ENCODE results near the gene CLEC10A.

Gene CLEC10A

DNA sequence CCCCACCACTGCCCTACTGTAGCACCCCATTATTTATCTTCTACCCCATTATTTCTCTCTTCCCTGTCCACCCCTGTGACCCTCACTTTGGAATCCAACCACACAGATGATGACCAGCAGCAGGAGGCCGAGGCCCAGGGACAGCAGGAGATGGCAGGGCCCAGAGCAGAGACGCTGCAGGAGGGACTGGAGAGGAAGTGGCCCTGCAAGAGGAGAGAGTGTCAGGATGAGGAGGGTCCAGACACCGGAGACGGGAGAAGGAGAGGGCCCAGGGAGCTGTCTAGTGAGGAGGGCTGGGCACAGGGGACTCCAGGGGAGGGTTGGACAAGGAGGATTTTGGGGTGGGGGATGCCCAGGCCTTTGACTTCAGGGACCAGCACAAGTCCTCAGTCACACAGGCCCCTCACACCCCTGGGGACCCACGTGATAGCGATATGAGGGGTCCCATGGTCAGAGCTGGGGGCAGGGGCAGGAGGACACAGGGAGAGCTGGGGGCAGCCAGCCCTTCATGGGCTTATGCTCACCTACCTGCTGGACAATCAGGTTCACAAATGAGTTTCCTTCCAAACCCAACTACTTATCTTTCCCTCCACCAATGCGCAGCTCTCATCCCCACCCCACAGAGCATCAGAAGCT lies 2.0 kb downstream of the CLEC10A start:
- no peak for FAIRE-seq
- DNase-seq (ENCODE audit: insufficient read length, low spot score), result no peak

DNA sequence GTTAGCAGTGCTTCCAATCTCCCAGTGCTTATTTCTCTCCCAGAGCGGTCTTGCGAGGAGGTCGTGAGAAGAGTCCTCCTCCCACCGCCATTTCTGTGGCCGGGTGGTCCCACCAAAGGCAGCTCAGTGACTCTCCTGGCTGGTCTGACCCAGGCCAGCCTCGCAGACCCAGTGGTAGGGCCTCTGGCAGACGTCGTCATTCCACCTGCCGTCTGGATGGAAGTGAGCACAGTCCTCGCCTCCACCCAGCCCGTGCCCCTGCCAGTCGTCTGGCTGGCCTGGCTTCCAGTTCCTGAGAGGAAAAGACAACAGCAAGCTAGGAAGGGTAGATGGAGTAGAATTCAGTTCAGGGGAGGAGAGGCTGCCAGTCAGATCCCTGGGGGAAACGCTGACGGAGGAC lies 5.1 kb downstream of the CLEC10A start:
- no peak for FAIRE-seq
- no peak for DNase-seq (ENCODE audit: insufficient read length, low spot score)
- TF ChIP-seq TAF1 (IDR thresholded peaks at IDR 0.05; ENCODE audit: low read depth, low read length), result no peak
- no peak for TF ChIP-seq POU2F2 (IDR thresholded peaks at IDR 0.05; ENCODE audit: low read depth, low read length)
- no peak for TF ChIP-seq POLR2AphosphoS5 (IDR thresholded peaks at IDR 0.05; ENCODE audit: low read depth, low read length)
- no peak for TF ChIP-seq PAX5 (IDR thresholded peaks at IDR 0.05; ENCODE audit: insufficient read depth, low read length, severe bottlenecking)
- TF ChIP-seq POLR2A (IDR thresholded peaks at IDR 0.05; ENCODE audit: low read depth, low read length), result no peak
- TF ChIP-seq SPI1 (IDR thresholded peaks at IDR 0.05; ENCODE audit: low read depth, low read length), result no peak

More for the DNA sequence above, 2.0 kb downstream of the CLEC10A start:
- TF ChIP-seq SPI1 (IDR thresholded peaks at IDR 0.05; ENCODE audit: low read depth, low read length) (no peak), POLR2AphosphoS5 (IDR thresholded peaks at IDR 0.05; ENCODE audit: low read depth, low read length) (no peak), POLR2A (IDR thresholded peaks at IDR 0.05; ENCODE audit: low read depth, low read length) (no peak), PAX5 (IDR thresholded peaks at IDR 0.05; ENCODE audit: insufficient read depth, low read length, severe bottlenecking) (no peak), POU2F2 (IDR thresholded peaks at IDR 0.05; ENCODE audit: low read depth, low read length) (no peak), TAF1 (IDR thresholded peaks at IDR 0.05; ENCODE audit: low read depth, low read length) (no peak)

DNA sequence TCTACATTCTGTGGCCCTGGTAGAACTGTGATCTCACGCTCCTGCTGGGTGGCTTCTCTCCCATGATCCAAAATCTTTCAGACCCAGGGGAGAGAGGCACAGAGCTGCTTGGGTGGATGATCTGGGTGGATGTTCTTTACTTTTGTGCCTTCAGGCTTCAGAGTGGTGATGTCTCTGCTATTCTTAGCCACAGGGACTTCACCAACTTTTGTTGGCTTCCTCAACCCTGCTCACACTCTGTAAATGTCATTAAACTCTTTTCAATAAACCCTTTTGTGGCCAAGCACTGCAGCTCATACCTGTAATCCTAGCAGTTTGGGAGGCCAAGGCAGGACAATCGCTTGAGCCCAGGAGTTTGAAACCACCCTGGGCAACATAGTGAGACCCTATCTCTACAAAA lies 7.6 kb downstream of the CLEC10A start:
- no peak for FAIRE-seq
- TF ChIP-seq POU2F2 (IDR thresholded peaks at IDR 0.05; ENCODE audit: low read depth, low read length) (no peak), PAX5 (IDR thresholded peaks at IDR 0.05; ENCODE audit: insufficient read depth, low read length, severe bottlenecking) (no peak), TAF1 (IDR thresholded peaks at IDR 0.05; ENCODE audit: low read depth, low read length) (no peak), POLR2AphosphoS5 (IDR thresholded peaks at IDR 0.05; ENCODE audit: low read depth, low read length) (no peak), SPI1 (IDR thresholded peaks at IDR 0.05; ENCODE audit: low read depth, low read length) (no peak), POLR2A (IDR thresholded peaks at IDR 0.05; ENCODE audit: low read depth, low read length) (no peak)

DNA sequence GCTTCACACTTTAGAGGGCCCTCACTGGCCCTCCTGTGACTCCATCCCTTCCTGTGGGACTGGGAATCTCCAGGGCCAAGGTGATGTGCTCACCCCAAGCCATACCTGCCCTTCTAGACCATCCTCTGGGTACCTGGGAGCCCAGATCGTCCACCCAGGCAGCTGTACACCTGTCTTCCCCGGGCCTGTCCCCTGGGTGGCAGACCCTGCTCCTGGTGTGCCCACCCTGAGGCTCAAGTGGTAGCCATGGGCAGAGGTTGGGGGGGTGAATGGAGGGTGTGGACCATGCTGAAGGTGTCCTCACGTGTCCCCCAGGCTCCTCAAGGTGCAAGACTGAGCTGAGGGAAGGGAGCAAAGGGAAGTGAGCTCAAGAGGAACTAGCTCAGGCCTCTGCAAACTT lies 9.3 kb downstream of the CLEC10A start:
- DNase-seq (ENCODE audit: insufficient read length, low spot score), result no peak
- no peak for FAIRE-seq
- no peak for TF ChIP-seq POLR2AphosphoS5 (IDR thresholded peaks at IDR 0.05; ENCODE audit: low read depth, low read length)
- TF ChIP-seq SPI1 (IDR thresholded peaks at IDR 0.05; ENCODE audit: low read depth, low read length), result no peak
- no peak for TF ChIP-seq POLR2A (IDR thresholded peaks at IDR 0.05; ENCODE audit: low read depth, low read length)
- TF ChIP-seq PAX5 (IDR thresholded peaks at IDR 0.05; ENCODE audit: insufficient read depth, low read length, severe bottlenecking), result no peak
- TF ChIP-seq TAF1 (IDR thresholded peaks at IDR 0.05; ENCODE audit: low read depth, low read length), result no peak
- TF ChIP-seq POU2F2 (IDR thresholded peaks at IDR 0.05; ENCODE audit: low read depth, low read length), result no peak

More for the DNA sequence above, 7.6 kb downstream of the CLEC10A start:
- DNase-seq (ENCODE audit: insufficient read length, low spot score), result no peak

DNA sequence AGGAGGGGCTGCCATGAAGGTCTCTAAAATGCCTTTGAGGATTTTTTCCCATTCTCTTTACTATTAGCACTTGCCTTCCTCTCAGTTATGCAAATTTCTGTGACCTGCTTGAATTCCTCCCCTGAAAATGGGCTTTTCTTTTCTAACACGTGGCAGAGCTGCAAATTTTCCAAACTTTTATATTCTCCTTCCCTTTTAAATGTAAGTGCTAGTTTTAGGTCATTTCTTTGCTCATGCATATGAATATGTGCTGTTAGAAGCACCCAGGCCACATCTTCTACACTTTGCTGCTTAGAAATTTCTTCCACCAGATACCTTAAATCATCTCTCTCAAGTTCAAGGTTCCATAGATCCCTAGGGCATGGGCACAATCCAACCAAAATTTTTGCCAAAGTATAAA lies 11.8 kb downstream of the CLEC10A start:
- FAIRE-seq (no peak), DNase-seq (ENCODE audit: insufficient read length, low spot score) (no peak)
- TF ChIP-seq SPI1 (IDR thresholded peaks at IDR 0.05; ENCODE audit: low read depth, low read length) (no peak), POU2F2 (IDR thresholded peaks at IDR 0.05; ENCODE audit: low read depth, low read length) (no peak), POLR2A (IDR thresholded peaks at IDR 0.05; ENCODE audit: low read depth, low read length) (no peak), TAF1 (IDR thresholded peaks at IDR 0.05; ENCODE audit: low read depth, low read length) (no peak), PAX5 (IDR thresholded peaks at IDR 0.05; ENCODE audit: insufficient read depth, low read length, severe bottlenecking) (no peak), POLR2AphosphoS5 (IDR thresholded peaks at IDR 0.05; ENCODE audit: low read depth, low read length) (no peak)

DNA sequence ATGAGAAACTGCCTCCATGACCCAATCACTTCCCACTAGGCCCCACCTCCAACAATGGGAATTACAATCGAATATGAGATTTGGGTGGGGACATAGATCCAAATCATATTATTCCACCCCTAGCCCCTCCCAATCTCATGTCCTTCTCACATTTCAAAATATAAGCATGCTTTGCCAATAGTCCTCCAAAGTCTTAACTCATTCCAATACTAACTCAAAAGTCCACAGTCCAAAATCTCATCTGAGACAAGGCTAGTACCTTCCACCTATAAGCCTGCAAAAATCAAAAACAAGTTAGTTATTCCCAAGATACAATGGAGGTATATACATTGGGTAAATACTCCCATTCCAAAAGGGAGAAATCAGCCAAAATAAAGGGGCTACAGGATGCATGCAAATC lies 12.9 kb downstream of the CLEC10A start:
- DNase-seq (ENCODE audit: insufficient read length, low spot score) (no peak), FAIRE-seq (no peak)
- TF ChIP-seq PAX5 (IDR thresholded peaks at IDR 0.05; ENCODE audit: insufficient read depth, low read length, severe bottlenecking), result no peak
- no peak for TF ChIP-seq SPI1 (IDR thresholded peaks at IDR 0.05; ENCODE audit: low read depth, low read length)
- TF ChIP-seq POU2F2 (IDR thresholded peaks at IDR 0.05; ENCODE audit: low read depth, low read length), result no peak
- no peak for TF ChIP-seq POLR2A (IDR thresholded peaks at IDR 0.05; ENCODE audit: low read depth, low read length)
- TF ChIP-seq TAF1 (IDR thresholded peaks at IDR 0.05; ENCODE audit: low read depth, low read length), result no peak
- TF ChIP-seq POLR2AphosphoS5 (IDR thresholded peaks at IDR 0.05; ENCODE audit: low read depth, low read length), result no peak

DNA sequence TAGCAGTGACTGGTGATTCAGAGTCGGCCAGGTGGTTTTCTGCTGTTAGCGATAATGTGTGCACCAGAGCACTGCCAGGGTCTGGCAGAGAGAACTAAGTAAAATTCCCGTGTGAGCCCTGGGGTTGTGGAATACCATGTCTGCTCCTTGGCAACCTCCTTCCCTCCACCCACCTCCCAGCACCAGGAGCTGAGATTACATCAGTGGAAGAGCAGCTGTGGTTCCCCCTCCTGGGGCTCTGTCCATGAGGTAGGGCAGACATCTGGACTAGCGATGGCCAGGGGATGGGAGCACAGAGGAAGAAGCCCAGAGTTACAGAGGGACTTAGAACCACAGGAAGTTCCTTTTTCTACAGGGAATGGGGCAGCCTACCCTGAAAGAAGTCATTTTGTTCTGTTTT lies 15.8 kb downstream of the CLEC10A start:
- TF ChIP-seq POLR2AphosphoS5 (IDR thresholded peaks at IDR 0.05; ENCODE audit: low read depth, low read length), result no peak
- no peak for TF ChIP-seq SPI1 (IDR thresholded peaks at IDR 0.05; ENCODE audit: low read depth, low read length)
- no peak for TF ChIP-seq PAX5 (IDR thresholded peaks at IDR 0.05; ENCODE audit: insufficient read depth, low read length, severe bottlenecking)
- TF ChIP-seq TAF1 (IDR thresholded peaks at IDR 0.05; ENCODE audit: low read depth, low read length), result no peak
- no peak for TF ChIP-seq POU2F2 (IDR thresholded peaks at IDR 0.05; ENCODE audit: low read depth, low read length)
- no peak for TF ChIP-seq POLR2A (IDR thresholded peaks at IDR 0.05; ENCODE audit: low read depth, low read length)
- no peak for DNase-seq (ENCODE audit: insufficient read length, low spot score)
- FAIRE-seq, result no peak

DNA sequence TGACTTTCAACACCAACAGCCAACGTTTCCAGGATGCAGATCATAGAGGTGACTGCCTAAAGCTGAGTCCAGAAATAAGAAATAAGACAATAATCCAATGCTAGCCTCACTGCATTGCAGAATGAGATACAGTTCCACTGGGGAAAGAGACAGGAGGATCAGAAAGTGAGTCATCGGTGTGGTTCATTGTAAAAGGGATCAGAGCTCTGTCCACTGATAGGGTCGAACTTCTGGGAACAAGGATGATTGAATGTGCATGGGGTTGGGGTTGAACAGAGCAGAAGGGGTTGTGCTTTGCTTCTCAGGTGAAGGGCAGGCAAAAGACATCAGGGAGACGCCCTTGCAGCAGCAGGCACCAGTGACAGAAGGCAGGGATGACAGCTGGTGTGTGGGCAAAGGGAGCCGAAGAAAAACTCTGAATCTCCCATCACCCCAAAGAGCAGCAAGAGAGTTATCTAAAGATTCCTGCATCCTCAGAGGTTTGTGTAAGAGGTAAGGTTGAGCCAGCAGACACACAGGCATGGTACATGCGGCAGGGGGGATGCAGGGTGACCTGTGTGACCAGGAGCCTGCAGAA lies 16.4 kb downstream of the CLEC10A start:
- DNase-seq (ENCODE audit: insufficient read length, low spot score), result no peak
- TF ChIP-seq POLR2AphosphoS5 (IDR thresholded peaks at IDR 0.05; ENCODE audit: low read depth, low read length) (no peak), PAX5 (IDR thresholded peaks at IDR 0.05; ENCODE audit: insufficient read depth, low read length, severe bottlenecking) (no peak), POU2F2 (IDR thresholded peaks at IDR 0.05; ENCODE audit: low read depth, low read length) (no peak), SPI1 (IDR thresholded peaks at IDR 0.05; ENCODE audit: low read depth, low read length) (no peak), POLR2A (IDR thresholded peaks at IDR 0.05; ENCODE audit: low read depth, low read length) (no peak), TAF1 (IDR thresholded peaks at IDR 0.05; ENCODE audit: low read depth, low read length) (no peak)
- FAIRE-seq, result no peak

DNA sequence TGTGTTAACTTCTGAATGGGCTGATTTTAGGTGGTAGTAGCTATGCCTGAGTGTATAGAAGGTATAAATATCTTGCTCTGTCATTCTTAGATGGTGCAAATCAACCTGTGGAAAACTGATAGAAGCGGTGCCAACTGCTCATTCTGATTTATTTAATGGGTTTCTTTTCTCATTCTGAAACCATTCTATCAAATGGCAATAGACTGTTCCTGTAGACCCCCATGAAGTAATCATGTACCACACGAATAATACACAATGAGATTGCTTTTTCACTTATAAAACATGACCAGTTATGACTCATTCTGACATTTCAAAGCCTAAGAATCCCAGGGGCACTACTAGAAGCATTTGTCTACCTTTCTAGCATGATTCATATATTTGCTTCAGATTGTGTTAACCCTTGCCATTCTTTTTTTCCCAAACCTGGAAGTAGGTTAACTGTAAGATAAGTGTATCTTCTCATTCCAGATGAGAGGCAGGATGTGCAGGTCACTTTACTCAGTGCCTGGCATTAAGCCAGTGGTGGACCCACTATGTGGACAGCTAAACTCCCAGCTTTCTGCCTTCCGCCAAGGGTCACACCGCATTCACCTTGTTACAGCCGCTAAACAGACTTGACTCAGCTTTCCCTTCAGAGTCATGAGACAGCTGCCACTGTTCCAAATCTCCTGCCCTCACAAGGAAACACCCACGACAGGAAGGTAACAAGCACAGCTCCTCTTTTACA lies 19.7 kb downstream of the CLEC10A start:
- no peak for DNase-seq (ENCODE audit: insufficient read length, low spot score)
- FAIRE-seq, result no peak
- TF ChIP-seq TAF1 (IDR thresholded peaks at IDR 0.05; ENCODE audit: low read depth, low read length), result no peak
- no peak for TF ChIP-seq PAX5 (IDR thresholded peaks at IDR 0.05; ENCODE audit: insufficient read depth, low read length, severe bottlenecking)
- TF ChIP-seq POU2F2 (IDR thresholded peaks at IDR 0.05; ENCODE audit: low read depth, low read length), result no peak
- TF ChIP-seq POLR2A (IDR thresholded peaks at IDR 0.05; ENCODE audit: low read depth, low read length), result no peak
- TF ChIP-seq SPI1 (IDR thresholded peaks at IDR 0.05; ENCODE audit: low read depth, low read length), result no peak
- TF ChIP-seq POLR2AphosphoS5 (IDR thresholded peaks at IDR 0.05; ENCODE audit: low read depth, low read length), result no peak

All from GM12891 (cell line).